Activated naive CD8-positive, alpha-beta T cell treated with anti-CD3 and anti-CD28 coated beads, Interleukin-2, amount 10 ng/mL, durations not matched to agents 7 days and 5 days (primary cell): Measurements from ENCODE around the gene MUC5AC. TPM values are rescaled to one million over a fixed set of nuclear protein-coding genes. Genes with fewer than 3 reads are reported as not detected.

Source experiments
- ATAC-seq: fragments of 150-1000 bp; cut with Tn5 transposase; one replicate; pipeline ENCODE4 v1.10.0; 2021; ENCODE audit warnings: low read depth, moderate library complexity
- POLR2A ChIA-PET: fragments of 350-600 bp; sonication (Branson Sonifier 250); formaldehyde crosslinking; loops from one replicate; lab custom pipeline; 2021; ENCODE audit warnings: antibody characterized with exemption; lab: Charles Lee
- DNase-seq: peaks from one replicate; pipeline ENCODE4 v3.0.0; 2021
- H3K27ac Mint-ChIP-seq: one replicate; pipeline ENCODE4 v1.8.0; 2022; ENCODE audit warnings: mild to moderate bottlenecking, mixed read lengths
- H3K27me3 Mint-ChIP-seq: one replicate; pipeline ENCODE4 v1.8.0; 2022; ENCODE audit warnings: mild to moderate bottlenecking, moderate library complexity, mixed read lengths
- H3K36me3 Mint-ChIP-seq: one replicate; pipeline ENCODE4 v1.8.0; 2021; ENCODE audit warnings: mild to moderate bottlenecking, mixed read lengths
- H3K4me1 Mint-ChIP-seq: one replicate; pipeline ENCODE4 v1.8.0; 2021; ENCODE audit warnings: mixed read lengths
- H3K4me3 Mint-ChIP-seq: one replicate; pipeline ENCODE4 v1.8.0; 2022; ENCODE audit warnings: mild to moderate bottlenecking, moderate library complexity, mixed read lengths
- H3K9me3 Mint-ChIP-seq: one replicate; pipeline ENCODE4 v1.8.0; 2021; ENCODE audit warnings: mixed read lengths
- total RNA-seq, 2 experiments: library from RNA; stranded (reverse); gene quantifications; one replicate each; pipeline ENCODE4 v1.2.3, GENCODE V29; 2021

The MUC5AC gene
- total RNA-seq, 2 experiments from 2014 or later: not detected

GRCh38 chr11:1230121-1230455 lies 72.3 kb downstream of the MUC5AC start:
- DNase-seq (no peak), ATAC-seq (no peak)
- no peak overlapping the region for H3K4me3 Mint-ChIP-seq
- no peaks in the 10 kb centered on the region for H3K36me3 Mint-ChIP-seq
- H3K4me1 Mint-ChIP-seq: no peaks in the 10 kb centered on the region
- POLR2A ChIA-PET: no interaction called here
- no peak overlapping the region for H3K27ac Mint-ChIP-seq
- H3K27me3 Mint-ChIP-seq: no peaks in the 10 kb centered on the region
- no peaks in the 10 kb centered on the region for H3K9me3 Mint-ChIP-seq

- H3K4me3 Mint-ChIP-seq: no peak overlapping the region
- POLR2A ChIA-PET: no interaction called here
- no peak for DNase-seq
These were observed 73.0 kb downstream of the MUC5AC start for GRCh38 chr11:1230456-1231395.

GRCh38 chr11:1231396-1232020 lies 73.8 kb downstream of the MUC5AC start:
- H3K4me3 Mint-ChIP-seq: no peak overlapping the region
- no peak for ATAC-seq

More at GRCh38 chr11:1230456-1231395, 73.0 kb downstream of the MUC5AC start:
- no peak for ATAC-seq
- Mint-ChIP-seq H3K4me1 (no peaks in the 10 kb centered on the region), H3K27ac (no peak overlapping the region), H3K27me3 (no peaks in the 10 kb centered on the region), H3K9me3 (no peaks in the 10 kb centered on the region), H3K36me3 (no peaks in the 10 kb centered on the region)

GRCh38 chr11:1232021-1232882 lies 74.5 kb downstream of the MUC5AC start:
- POLR2A ChIA-PET: no interaction called here
- DNase-seq: no peak
- Mint-ChIP-seq H3K27me3 (no peaks in the 10 kb centered on the region), H3K4me3 (no peak overlapping the region), H3K36me3 (no peaks in the 10 kb centered on the region), H3K27ac (no peak overlapping the region), H3K4me1 (no peaks in the 10 kb centered on the region), H3K9me3 (no peaks in the 10 kb centered on the region)
- no peak for ATAC-seq

More at GRCh38 chr11:1231396-1232020, 73.8 kb downstream of the MUC5AC start:
- H3K36me3 Mint-ChIP-seq: no peaks in the 10 kb centered on the region
- H3K27ac Mint-ChIP-seq: no peak overlapping the region
- H3K4me1 Mint-ChIP-seq: no peaks in the 10 kb centered on the region
- POLR2A ChIA-PET: no interaction called here
- no peak for DNase-seq
- H3K27me3 Mint-ChIP-seq: no peaks in the 10 kb centered on the region
- no peaks in the 10 kb centered on the region for H3K9me3 Mint-ChIP-seq

- no peaks in the 10 kb centered on the region for H3K36me3 Mint-ChIP-seq
These were observed 75.1 kb downstream of the MUC5AC start for GRCh38 chr11:1232883-1233321.

DNA sequence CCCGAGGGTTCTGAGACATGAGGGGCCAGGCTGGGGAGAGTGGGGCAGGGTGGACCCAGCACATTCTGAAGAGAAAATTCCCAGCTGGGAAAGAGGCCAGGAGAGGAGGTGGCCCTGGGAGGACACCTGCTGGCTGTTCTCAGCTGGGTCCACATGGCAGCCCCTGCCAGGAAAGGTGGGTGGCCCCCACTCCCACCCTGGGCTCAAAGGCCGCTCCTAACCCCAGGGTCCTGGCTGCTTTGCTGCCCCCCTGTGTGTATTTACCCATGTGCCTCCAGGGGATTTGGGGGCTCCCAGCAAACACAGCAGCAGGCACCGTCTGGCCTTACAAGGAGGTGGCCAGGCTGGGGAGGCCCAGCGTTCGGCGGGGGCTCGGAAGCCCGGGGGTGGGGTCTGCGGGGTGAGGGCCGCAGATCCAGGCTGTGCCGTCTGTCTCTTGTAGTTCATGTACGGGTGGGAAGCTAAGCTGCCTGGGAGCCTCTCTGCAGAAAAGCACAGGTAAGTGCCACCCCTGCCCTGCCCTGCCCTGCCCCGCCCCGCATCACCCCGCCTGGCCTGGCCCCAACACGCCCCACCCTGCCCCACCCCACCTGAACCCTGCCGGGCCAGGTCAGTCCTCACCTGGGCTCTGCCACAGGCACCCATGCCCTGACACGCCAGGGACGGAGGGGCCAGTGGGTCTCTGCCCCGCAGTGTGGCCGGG lies 75.7 kb downstream of the MUC5AC start:
- no peaks in the 10 kb centered on the region for H3K27me3 Mint-ChIP-seq
- H3K36me3 Mint-ChIP-seq: no peaks in the 10 kb centered on the region
- no peaks in the 10 kb centered on the region for H3K4me1 Mint-ChIP-seq
- POLR2A ChIA-PET: no interaction called here
- ATAC-seq: no peak
- H3K27ac Mint-ChIP-seq: no peak overlapping the region
- DNase-seq: no peak
- H3K4me3 Mint-ChIP-seq: no peak overlapping the region
- H3K9me3 Mint-ChIP-seq: no peaks in the 10 kb centered on the region

More at GRCh38 chr11:1232883-1233321, 75.1 kb downstream of the MUC5AC start:
- ATAC-seq (no peak), DNase-seq (no peak)
- Mint-ChIP-seq H3K27ac (no peak overlapping the region), H3K9me3 (no peaks in the 10 kb centered on the region), H3K4me1 (no peaks in the 10 kb centered on the region), H3K4me3 (no peak overlapping the region), H3K27me3 (no peaks in the 10 kb centered on the region)
- POLR2A ChIA-PET: no interaction called here

DNA sequence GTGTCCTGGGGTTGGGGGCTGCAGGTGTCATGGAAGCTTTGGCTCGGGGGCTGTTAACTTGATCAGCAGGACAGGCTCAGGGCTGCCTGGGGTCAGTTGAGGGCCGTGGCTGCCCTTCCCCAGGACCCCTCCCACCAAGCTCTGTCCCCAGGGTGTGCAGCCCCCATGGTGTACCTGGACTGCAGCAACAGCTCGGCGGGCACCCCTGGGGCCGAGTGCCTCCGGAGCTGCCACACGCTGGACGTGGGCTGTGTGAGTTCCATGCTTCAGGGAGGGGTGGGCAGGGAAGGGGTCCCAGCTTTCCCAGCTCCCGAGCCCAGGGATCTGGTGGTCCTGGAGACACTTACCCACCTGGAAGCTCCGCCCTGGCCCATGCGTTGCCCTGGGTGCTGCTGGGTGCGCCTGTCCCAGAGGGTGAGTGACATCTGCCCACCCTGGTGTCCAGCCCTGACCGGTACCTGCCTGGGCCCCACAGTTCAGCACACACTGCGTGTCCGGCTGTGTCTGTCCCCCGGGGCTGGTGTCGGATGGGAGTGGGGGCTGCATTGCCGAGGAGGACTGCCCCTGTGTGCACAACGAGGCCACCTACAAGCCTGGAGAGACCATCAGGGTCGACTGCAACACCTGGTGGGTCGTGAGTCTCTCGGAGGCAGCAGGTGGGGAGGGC lies 76.4 kb downstream of the MUC5AC start:
- Mint-ChIP-seq H3K27me3 (no peaks in the 10 kb centered on the region), H3K4me1 (no peaks in the 10 kb centered on the region), H3K27ac (no peak overlapping the region), H3K4me3 (no peak overlapping the region), H3K9me3 (no peaks in the 10 kb centered on the region), H3K36me3 (no peaks in the 10 kb centered on the region)
- DNase-seq (no peak), ATAC-seq (no peak)
- POLR2A ChIA-PET: no interaction called here

DNA sequence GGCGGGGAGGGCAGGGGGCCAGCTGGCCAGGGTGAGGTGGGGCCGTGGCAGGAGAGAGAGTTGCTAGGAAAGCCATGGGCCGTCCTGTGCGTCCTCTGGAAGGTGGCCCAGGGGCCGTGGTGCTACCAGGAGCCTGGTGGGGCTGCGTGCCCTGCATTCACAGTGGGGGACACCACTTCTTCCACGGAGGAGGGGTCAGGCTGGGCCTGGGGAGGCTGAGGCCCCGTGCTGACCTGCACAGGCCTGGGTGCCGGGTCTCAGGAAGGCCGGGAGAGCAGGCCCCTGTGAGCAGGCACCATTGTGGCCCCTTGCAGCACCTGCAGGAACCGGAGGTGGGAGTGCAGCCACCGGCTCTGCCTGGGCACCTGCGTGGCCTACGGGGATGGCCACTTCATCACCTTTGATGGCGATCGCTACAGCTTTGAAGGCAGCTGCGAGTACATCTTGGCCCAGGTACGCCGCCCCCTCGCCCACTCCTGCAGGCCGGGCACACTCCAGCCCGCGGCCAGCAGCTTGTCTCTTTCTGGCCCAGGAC lies 77.1 kb downstream of the MUC5AC start:
- Mint-ChIP-seq H3K4me3 (no peak overlapping the region), H3K36me3 (no peaks in the 10 kb centered on the region), H3K4me1 (no peaks in the 10 kb centered on the region), H3K27ac (no peak overlapping the region), H3K9me3 (no peaks in the 10 kb centered on the region), H3K27me3 (no peaks in the 10 kb centered on the region)
- no peak for ATAC-seq
- POLR2A ChIA-PET: no interaction called here
- no peak for DNase-seq

- DNase-seq (no peak), ATAC-seq (no peak)
- Mint-ChIP-seq H3K9me3 (no peaks in the 10 kb centered on the region), H3K4me1 (no peaks in the 10 kb centered on the region), H3K36me3 (no peaks in the 10 kb centered on the region), H3K27ac (no peak overlapping the region), H3K27me3 (no peaks in the 10 kb centered on the region), H3K4me3 (no peak overlapping the region)
- POLR2A ChIA-PET: no interaction called here
These were observed 77.7 kb downstream of the MUC5AC start for GRCh38 chr11:1235306-1235900.

DNA sequence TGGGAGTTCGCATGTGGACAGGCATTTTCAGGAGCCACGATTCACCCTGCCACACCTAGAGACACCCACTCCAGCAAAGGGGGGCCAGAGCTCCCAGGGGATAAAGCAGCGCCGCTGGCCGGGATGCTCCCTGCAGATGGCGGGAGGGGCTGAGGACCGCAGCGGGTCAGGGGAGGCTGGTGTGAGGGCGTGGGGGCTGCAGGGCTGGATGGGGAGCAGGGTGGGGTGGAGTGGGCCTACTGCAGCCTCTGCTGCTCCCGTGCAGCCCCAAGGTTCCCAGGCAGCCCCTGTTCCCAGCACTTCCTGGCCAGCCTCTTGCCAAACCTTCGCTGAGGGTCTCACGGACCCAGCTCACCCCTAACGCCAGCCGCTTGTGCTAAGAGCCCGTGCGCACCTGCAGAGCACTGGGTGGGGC lies 78.2 kb downstream of the MUC5AC start:
- no peaks in the 10 kb centered on the region for H3K36me3 Mint-ChIP-seq
- no peak overlapping the region for H3K27ac Mint-ChIP-seq
- no peak for ATAC-seq
- POLR2A ChIA-PET: no interaction called here
- H3K4me1 Mint-ChIP-seq: no peaks in the 10 kb centered on the region
- H3K4me3 Mint-ChIP-seq: no peak overlapping the region
- no peaks in the 10 kb centered on the region for H3K27me3 Mint-ChIP-seq
- DNase-seq: no peak
- no peaks in the 10 kb centered on the region for H3K9me3 Mint-ChIP-seq

DNA sequence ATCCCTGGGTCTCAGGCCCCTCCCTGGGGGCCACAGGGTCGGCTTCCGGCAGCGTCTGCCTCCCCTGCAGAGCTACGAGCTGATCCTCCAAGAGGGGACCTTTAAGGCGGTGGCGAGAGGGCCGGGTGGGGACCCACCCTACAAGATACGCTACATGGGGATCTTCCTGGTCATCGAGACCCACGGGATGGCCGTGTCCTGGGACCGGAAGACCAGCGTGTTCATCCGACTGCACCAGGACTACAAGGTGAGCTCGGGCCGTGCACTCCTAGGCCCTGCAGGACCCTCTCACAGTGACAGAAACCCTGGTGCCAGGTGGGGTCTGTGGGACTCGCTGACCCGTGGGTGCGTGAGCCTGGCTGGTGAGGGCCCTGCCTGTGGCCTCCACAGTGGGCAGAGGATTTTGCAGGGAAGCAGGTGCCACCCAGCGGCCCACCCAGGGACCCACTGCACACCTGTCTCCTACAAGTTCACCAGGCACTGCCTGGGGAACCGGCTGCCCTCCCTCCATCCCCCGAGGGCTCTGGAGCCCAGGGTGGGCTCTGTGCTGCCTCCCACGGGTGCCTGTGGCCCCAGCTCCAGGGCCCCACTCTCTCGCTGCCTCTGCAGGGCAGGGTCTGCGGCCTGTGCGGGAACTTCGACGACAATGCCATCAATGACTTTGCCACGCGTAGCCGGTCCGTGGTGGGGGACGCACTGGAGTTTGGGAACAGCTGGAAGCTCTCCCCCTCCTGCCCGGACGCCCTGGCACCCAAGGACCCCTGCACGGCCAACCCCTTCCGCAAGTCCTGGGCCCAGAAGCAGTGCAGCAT lies 78.8 kb downstream of the MUC5AC start:
- POLR2A ChIA-PET: no interaction called here
- H3K9me3 Mint-ChIP-seq: no peaks in the 10 kb centered on the region
- no peak overlapping the region for H3K4me3 Mint-ChIP-seq
- no peak for ATAC-seq
- H3K4me1 Mint-ChIP-seq: no peaks in the 10 kb centered on the region
- no peaks in the 10 kb centered on the region for H3K27me3 Mint-ChIP-seq
- DNase-seq: no peak
- no peak overlapping the region for H3K27ac Mint-ChIP-seq
- H3K36me3 Mint-ChIP-seq: no peaks in the 10 kb centered on the region
